Cardiac fibroblast (primary cell): Measurements from ENCODE around the gene DENND4A.

Experiments used
- DNase-seq, 2 donors: peaks; one replicate each; pipeline versions ENCODE4 v3.0.0 to v3.0.0-alpha.2; 2010; ENCODE audit warnings: low read depth in 2 of 2
- H3K4me3 ChIP-seq, 2 donors: replicated peaks in 1 of 2; 1 replicate in 1 of 2; 2 replicates in 1 of 2; pipeline ENCODE4 v1.5.1; 2011; ENCODE audit warnings: low read depth in 2 of 2, low read length in 2 of 2, mild to moderate bottlenecking in 2 of 2, moderate library complexity in 1 of 2
- TF ChIP-seq, protein P1 (sequence below): IDR thresholded peaks from one replicate; pipeline ENCODE4 v1.5.1; 2011; ENCODE audit warnings: low read depth, mild to moderate bottlenecking, low read length, inconsistent platforms

Gene DENND4A

DNA sequence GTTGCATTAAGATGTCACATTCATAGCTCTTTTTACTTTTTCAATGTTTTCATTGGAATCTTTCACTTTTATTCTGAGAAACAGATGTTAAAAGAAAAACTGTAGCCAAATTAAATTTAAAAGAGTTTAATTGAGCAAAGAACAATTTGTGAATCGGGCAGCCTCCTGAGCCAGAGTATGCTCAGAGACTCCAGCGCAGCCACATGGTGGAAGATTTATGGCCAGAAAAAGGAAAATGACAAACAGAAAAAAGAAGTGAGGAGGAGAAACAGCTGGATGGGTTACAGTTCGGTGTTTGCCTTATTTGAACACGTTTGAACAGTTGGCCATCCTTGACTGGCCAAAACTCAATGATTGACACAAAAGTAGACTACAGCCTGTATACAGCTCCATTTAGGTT is 43.4 kb upstream of the DENND4A start:
- TF ChIP-seq, protein P1, sequence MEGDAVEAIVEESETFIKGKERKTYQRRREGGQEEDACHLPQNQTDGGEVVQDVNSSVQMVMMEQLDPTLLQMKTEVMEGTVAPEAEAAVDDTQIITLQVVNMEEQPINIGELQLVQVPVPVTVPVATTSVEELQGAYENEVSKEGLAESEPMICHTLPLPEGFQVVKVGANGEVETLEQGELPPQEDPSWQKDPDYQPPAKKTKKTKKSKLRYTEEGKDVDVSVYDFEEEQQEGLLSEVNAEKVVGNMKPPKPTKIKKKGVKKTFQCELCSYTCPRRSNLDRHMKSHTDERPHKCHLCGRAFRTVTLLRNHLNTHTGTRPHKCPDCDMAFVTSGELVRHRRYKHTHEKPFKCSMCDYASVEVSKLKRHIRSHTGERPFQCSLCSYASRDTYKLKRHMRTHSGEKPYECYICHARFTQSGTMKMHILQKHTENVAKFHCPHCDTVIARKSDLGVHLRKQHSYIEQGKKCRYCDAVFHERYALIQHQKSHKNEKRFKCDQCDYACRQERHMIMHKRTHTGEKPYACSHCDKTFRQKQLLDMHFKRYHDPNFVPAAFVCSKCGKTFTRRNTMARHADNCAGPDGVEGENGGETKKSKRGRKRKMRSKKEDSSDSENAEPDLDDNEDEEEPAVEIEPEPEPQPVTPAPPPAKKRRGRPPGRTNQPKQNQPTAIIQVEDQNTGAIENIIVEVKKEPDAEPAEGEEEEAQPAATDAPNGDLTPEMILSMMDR: no peak
- H3K4me3 ChIP-seq: no peak overlapping the region
- DNase-seq: no peak

DNA sequence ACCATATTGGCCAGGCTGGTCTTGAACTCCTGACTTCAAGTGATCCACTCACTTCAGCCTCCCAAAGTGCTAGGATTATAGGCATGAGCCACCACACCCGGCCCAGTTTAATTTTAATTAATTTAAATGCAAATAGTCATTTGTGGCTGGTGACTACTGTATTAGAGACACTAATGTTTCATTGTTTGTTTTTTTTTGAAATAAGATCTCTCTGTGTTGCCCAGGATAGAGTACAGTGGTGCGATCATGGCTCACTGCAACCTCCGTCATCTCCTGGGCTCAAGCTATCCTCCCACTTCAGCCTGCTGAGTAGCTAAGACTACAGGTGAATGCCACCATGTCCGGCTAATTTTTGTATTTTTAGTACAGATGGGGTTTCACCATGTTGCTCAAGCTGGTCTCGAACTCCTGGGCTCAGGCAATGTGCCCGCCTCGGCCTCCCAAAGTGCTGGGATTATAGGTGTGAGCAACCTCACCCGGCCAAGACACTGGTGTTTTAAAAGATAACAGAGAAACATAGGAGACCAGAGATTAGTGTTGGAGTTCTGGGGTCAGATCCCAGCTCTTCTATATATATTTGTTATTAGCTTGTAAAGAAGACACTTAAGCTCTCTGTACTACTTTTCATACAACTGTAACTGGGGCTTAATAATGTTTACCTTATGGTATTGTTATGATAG is 42.6 kb upstream of the DENND4A start:
- TF ChIP-seq, protein P1: no peak
- DNase-seq: no peak
- no peak overlapping the region for H3K4me3 ChIP-seq

DNA sequence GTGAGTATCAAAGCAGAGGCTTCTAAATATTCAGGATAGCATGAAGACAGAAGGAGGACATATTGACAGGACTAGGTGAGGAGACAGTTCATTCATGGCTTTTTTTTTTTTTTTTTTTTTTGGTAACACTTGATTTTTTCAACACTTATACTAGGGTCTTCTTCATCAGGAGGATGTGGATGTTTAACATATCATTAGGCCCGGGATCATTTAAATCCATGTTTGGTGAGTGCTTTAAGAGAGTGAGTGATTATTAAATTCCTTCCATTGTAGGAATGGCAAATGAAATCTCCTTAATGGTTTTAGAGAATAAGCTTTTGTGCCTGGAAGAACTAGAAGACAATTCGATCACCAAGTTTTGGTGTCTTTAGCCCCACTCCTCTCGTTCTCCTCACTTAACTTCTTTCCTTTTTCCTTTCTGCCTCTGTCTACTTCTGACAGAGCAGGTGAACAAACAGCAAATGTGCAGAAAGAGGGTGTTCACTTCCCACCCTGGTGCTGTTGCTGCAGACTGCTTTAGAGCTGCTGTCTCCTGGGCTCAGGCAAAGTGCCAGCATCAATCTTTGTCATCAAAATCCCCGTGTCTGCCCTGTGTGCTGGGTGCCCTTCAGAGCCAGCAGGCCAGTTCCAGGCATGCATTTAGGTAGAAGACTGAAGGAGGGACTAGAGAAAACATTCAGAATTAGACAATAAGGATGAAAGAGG is 41.6 kb upstream of the DENND4A start:
- TF ChIP-seq, protein P1: no peak
- H3K4me3 ChIP-seq: no peak overlapping the region
- DNase-seq: no peak

DNA sequence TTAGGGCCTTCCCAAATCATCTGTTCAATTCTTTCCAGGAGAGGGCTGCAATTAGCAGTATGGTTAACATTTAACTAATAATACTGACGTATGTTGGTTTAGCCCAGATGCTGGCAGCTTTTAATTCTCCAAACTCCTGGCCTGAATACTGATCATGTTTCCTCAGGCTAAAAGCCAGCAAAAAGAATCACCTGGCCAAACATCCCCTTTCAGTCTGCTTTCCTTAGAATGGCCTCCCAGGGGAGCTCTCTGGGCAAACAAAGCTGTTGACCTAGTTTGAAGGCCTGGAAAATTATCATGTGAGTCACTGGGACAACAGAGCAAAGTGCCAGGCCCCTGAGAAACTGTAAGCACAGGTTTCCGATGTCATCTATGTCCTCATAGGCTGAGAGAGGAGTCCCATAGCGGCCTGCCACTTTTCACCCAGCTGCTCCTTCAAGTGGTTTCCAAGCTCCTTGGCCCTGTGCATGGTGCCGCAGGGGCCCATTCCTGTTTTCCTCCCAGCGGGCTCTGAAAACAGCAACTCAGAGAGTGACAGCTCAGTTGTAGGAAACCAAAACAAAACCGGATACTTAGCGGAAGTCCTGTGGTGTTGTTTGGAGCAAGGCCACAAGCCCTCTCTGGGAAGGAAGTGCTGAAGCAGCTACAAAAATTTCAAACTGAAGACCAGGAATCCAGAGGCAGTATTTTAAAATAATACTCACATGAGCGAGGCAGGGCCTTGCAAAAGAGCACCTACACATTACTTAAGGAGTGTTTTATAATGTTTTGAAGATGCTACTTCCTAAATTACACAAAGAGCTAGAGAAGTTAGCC is 40.7 kb upstream of the DENND4A start:
- TF ChIP-seq, protein P1: no peak
- DNase-seq: peak; percentile 96 to 99
- peak overlapping the region; percentile 29 to 35 for H3K4me3 ChIP-seq

DNA sequence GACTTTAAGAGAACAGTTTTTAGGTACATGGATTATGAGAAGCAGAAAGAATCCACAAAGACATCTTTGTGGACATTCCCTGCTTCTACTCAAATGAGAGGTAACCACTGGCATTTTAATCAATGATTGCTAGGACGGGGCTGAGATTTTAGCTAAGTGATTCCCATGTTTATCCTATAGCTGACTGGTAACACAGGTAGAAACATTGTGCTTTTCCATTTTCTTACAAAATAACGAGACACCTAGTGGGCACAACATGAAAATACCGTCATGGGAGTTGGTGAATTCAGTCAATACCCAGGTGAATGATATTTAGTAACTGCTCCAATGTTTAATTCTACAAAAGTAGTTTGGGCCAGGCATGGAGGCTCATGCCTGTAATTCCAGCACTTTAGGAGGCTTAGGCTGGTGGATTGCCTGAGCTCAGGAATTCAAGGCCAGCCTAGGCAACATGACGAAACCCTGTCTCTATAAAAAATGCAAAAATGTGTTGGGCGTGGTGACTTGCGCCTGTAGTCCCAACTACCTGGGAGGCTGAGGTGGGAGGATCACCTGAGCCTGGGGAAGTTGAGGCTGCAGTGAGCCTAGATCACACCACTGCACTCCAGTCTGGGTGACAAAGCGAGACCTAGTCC is 37.2 kb upstream of the DENND4A start:
- DNase-seq: peak; percentile 45 to 52
- TF ChIP-seq, protein P1: peak; percentile 42
- no peak overlapping the region for H3K4me3 ChIP-seq

DNA sequence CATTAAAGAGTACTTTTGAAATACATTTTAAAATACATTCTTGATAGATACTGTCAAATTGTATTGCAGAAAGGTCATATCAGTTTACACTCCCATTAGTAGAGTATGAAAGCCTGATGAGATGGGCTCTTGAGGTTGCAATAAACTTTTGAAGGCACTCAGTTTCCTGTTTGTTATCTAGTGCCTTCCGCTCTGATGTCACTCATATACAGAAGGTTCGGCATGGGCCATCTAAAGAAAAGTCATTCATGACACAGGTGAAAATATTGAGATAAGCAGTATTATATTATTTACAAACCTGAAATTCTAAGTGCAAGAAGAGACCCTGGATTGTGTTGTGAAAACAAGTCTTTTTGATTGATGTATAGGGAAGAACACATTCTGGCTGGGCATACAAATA is 36.5 kb upstream of the DENND4A start:
- H3K4me3 ChIP-seq: no peak overlapping the region
- TF ChIP-seq, protein P1: no peak
- DNase-seq: no peak
